Neuronal stem cell (in vitro differentiated cells): Measurements from ENCODE around the gene CRYZ. TPM values are rescaled to one million over a fixed set of nuclear protein-coding genes. Genes with fewer than 3 reads are reported as not detected.

ENCODE experiments used
- DNase-seq: peaks from one replicate; pipeline ENCODE4 v3.0.0-alpha.2; 2013; ENCODE audit warnings: low spot score
- H2AFZ ChIP-seq: one replicate; pipeline ENCODE4 v1.6.1; 2013; ENCODE audit warnings: mild to moderate bottlenecking, low read length, inconsistent platforms
- H2AK5ac ChIP-seq: 2 replicates; pipeline ENCODE4 v1.6.1; 2013; ENCODE audit warnings: low read depth, mild to moderate bottlenecking, inconsistent platforms, low read length, moderate library complexity, mixed read lengths
- H2BK120ac ChIP-seq: 2 replicates; pipeline ENCODE4 v1.6.1; 2013; ENCODE audit warnings: low read depth, mild to moderate bottlenecking, inconsistent platforms, low read length, moderate library complexity, mixed read lengths
- H2BK12ac ChIP-seq: one replicate; pipeline ENCODE4 v1.6.1; 2013; ENCODE audit warnings: low read length, inconsistent platforms
- H2BK15ac ChIP-seq: 2 replicates; pipeline ENCODE4 v1.6.1; 2013; ENCODE audit warnings: mild to moderate bottlenecking, low read length, inconsistent platforms, mixed read lengths
- H2BK5ac ChIP-seq: one replicate; pipeline ENCODE4 v1.6.1; 2013; ENCODE audit warnings: inconsistent platforms, mild to moderate bottlenecking, low read length, moderate library complexity
- H3K14ac ChIP-seq: one replicate; pipeline ENCODE4 v1.6.1; 2013; ENCODE audit warnings: low read length, inconsistent platforms
- H3K18ac ChIP-seq: 2 replicates; pipeline ENCODE4 v1.6.1; 2013; ENCODE audit warnings: low read length, inconsistent platforms
- H3K23ac ChIP-seq: 2 replicates; pipeline ENCODE4 v1.6.1; 2013; ENCODE audit warnings: low read depth, mild to moderate bottlenecking, mixed read lengths, low read length, inconsistent platforms; ENCODE audit not compliant: poor library complexity
- H3K27ac ChIP-seq: replicated peaks from 3 replicates; pipeline ENCODE4 v1.5.1; 2013; ENCODE audit warnings: low read length, inconsistent platforms
- H3K27me3 ChIP-seq, 3 experiments: 2 replicates each; pipeline ENCODE4 v1.6.1; 2013; ENCODE audit warnings: low read length in 3 of 3, mild to moderate bottlenecking in 2 of 3, inconsistent platforms in 1 of 3, low read depth in 1 of 3, mixed read lengths in 1 of 3, moderate library complexity in 1 of 3; ENCODE audit not compliant: control insufficient read depth in 3 of 3, insufficient read depth in 3 of 3
- H3K36me3 ChIP-seq, 2 donors: replicated peaks in 1 of 2; 2 replicates each; pipeline ENCODE4 v1.6.1; 2013; ENCODE audit warnings: low read length in 2 of 2; ENCODE audit not compliant: control insufficient read depth in 2 of 2, insufficient read depth in 2 of 2
- H3K4ac ChIP-seq: 2 replicates; pipeline ENCODE4 v1.6.1; 2013; ENCODE audit warnings: inconsistent platforms, mild to moderate bottlenecking, low read length, moderate library complexity
- H3K4me1 ChIP-seq, 2 donors: 1 replicate in 1 of 2; 2 replicates in 1 of 2; pipeline ENCODE4 v1.6.1; 2013; ENCODE audit warnings: low read length in 2 of 2, low read depth in 1 of 2; ENCODE audit not compliant: control insufficient read depth in 2 of 2, insufficient read depth in 1 of 2
- H3K4me2 ChIP-seq: one replicate; pipeline ENCODE4 v1.6.1; 2013; ENCODE audit warnings: mild to moderate bottlenecking, low read length, inconsistent platforms; ENCODE audit not compliant: insufficient read depth, poor library complexity, severe bottlenecking
- H3K4me3 ChIP-seq, 2 donors: 2 replicates each; pipeline ENCODE4 v1.5.1; 2013; ENCODE audit warnings: low read length in 2 of 2, mild to moderate bottlenecking in 2 of 2, inconsistent platforms in 1 of 2, moderate library complexity in 1 of 2
- H3K79me1 ChIP-seq: one replicate; pipeline ENCODE4 v1.6.1; 2013; ENCODE audit warnings: low read depth, mild to moderate bottlenecking, inconsistent platforms, low read length, moderate library complexity
- H3K9ac ChIP-seq: one replicate; pipeline ENCODE4 v1.6.1; 2013; ENCODE audit warnings: mild to moderate bottlenecking, low read depth, low read length, inconsistent platforms; ENCODE audit not compliant: poor library complexity
- H3K9me3 ChIP-seq, 2 donors: replicated peaks in 1 of 2; 2 replicates each; pipeline versions ENCODE3 to v1.6.1; 2013; ENCODE audit warnings: low read length in 2 of 2, mild to moderate bottlenecking in 2 of 2, inconsistent platforms in 1 of 2, low read depth in 1 of 2, mixed read lengths in 1 of 2, moderate library complexity in 1 of 2; ENCODE audit not compliant: control insufficient read depth in 2 of 2, insufficient read depth in 1 of 2
- H4K8ac ChIP-seq: one replicate; pipeline ENCODE4 v1.6.1; 2013; ENCODE audit warnings: low read depth, mild to moderate bottlenecking, inconsistent platforms, low read length, moderate library complexity
- H4K91ac ChIP-seq: one replicate; pipeline ENCODE4 v1.6.1; 2013; ENCODE audit warnings: low read length, low read depth, mild to moderate bottlenecking, inconsistent platforms; ENCODE audit not compliant: poor library complexity
- WGBS, 2 donors: extraction: QIAGEN DNeasy Blood & Tissue Kit; methylation state at CpG; one replicate each; pipeline ENCODE4 v1.1.7; 2013; ENCODE audit warnings: missing lambda C conversion rate in 2 of 2, mixed read lengths in 1 of 2; ENCODE audit not compliant: insufficient read length in 2 of 2, insufficient replicate concordance in 1 of 2; ENCODE audit errors: extremely low coverage in 2 of 2; 5-methylcytosine and 5-hydroxymethylcytosine counted together
- polyA plus RNA-seq, 2 experiments: library from polyadenylated mRNA; stranded (reverse); fragments of 200-250 nt; gene quantifications; one replicate each; pipeline ENCODE4 v1.2.3, GENCODE V29; 2013

CRYZ gene
- polyA plus RNA-seq (2013, experiment 1 of 2), result 27.5 TPM
- polyA plus RNA-seq (2013, experiment 2 of 2), result 27.8 TPM

- Histone ChIP-seq H4K91ac (peak within 1 kb of the TSS; percentile 90), H2AFZ (peak within 1 kb of the TSS; percentile 92), H3K4ac (no peak within 1 kb of the TSS), H3K4me2 (peak within 1 kb of the TSS; percentile 58), H3K4me1 (peaks cover 0 to 3% of the 10 kb centered on the region in 2 donors), H2BK15ac (no peak within 1 kb of the TSS), H3K18ac (peak within 1 kb of the TSS; percentile 88), H3K4me3 (peak within 1 kb of the TSS; percentile 88 to 92), H2BK5ac (peak within 1 kb of the TSS; percentile 7), H3K23ac (no peak within 1 kb of the TSS), H3K14ac (no peak within 1 kb of the TSS), H2BK120ac (no peak within 1 kb of the TSS), H3K27me3 (no peaks in the 10 kb centered on the region), H3K79me1 (no peaks in the 10 kb centered on the region), H3K36me3 (peaks cover 10 to 23% of the 10 kb centered on the region in 2 donors), H3K27ac (peak within 1 kb of the TSS; percentile 91), H2AK5ac (no peak within 1 kb of the TSS), H4K8ac (no peak within 1 kb of the TSS), H2BK12ac (no peak within 1 kb of the TSS), H3K9ac (peak within 1 kb of the TSS; percentile 85), H3K9me3 (peaks cover 1 to 4% of the 10 kb centered on the region in 2 donors)
- peak; percentile 81 for DNase-seq
- no CpG with 5 or more reads among the region's 30 CpGs for WGBS, 2 donors
Measured at GRCh38 chr1:74732960-74733603, at the start of gene CRYZ, which contains the start of gene TYW3. Gene CRYZ (minus strand): TSS chr1:74733050. CDS start chr1:74724821, 8,229 bp downstream. Gene TYW3 (plus strand): TSS chr1:74733152. CDS start chr1:74733245, 93 bp downstream.

- H3K4me1 ChIP-seq, result peaks cover 3% of the 10 kb centered on the region in 2 donors
- H2BK15ac ChIP-seq, result no peak overlapping the region
- no peak for DNase-seq
- H3K4me2 ChIP-seq, result no peak overlapping the region
- no peak overlapping the region for H3K23ac ChIP-seq
- no peak overlapping the region for H2BK12ac ChIP-seq
- peaks cover 0 to 2% (median 0%) of the 10 kb centered on the region in 3 experiments for H3K27me3 ChIP-seq
- H3K79me1 ChIP-seq, result no peaks in the 10 kb centered on the region
- no peak overlapping the region for H3K27ac ChIP-seq
- no peak overlapping the region for H4K91ac ChIP-seq
- H4K8ac ChIP-seq, result no peak overlapping the region
- no peak overlapping the region for H3K9ac ChIP-seq
- H3K14ac ChIP-seq, result no peak overlapping the region
- no peak overlapping the region for H2AK5ac ChIP-seq
- H2BK120ac ChIP-seq, result no peak overlapping the region
- no peaks in the 10 kb centered on the region for H3K9me3 ChIP-seq
- no peak overlapping the region for H3K18ac ChIP-seq
- H3K4ac ChIP-seq, result no peak overlapping the region
- H3K4me3 ChIP-seq, result no peak overlapping the region
- WGBS, 2 donors, result no CpG with 5 or more reads among the region's 2 CpGs
- no peak overlapping the region for H2BK5ac ChIP-seq
- H2AFZ ChIP-seq, result no peak overlapping the region
- no peaks in the 10 kb centered on the region for H3K36me3 ChIP-seq
Measured at GRCh38 chr1:74780594-74780993, 47.7 kb upstream of the CRYZ start.

- Histone ChIP-seq H2BK120ac (no peak overlapping the region), H2BK5ac (no peak overlapping the region), H3K14ac (no peak overlapping the region), H3K9ac (no peak overlapping the region), H2BK12ac (no peak overlapping the region), H3K4ac (no peak overlapping the region), H4K8ac (no peak overlapping the region), H3K4me3 (no peak overlapping the region), H3K4me1 (peaks cover 3% of the 10 kb centered on the region in 2 donors), H3K4me2 (no peak overlapping the region), H2AK5ac (no peak overlapping the region), H3K23ac (no peak overlapping the region), H4K91ac (no peak overlapping the region), H3K27ac (no peak overlapping the region), H3K36me3 (no peaks in the 10 kb centered on the region), H2AFZ (no peak overlapping the region), H2BK15ac (no peak overlapping the region), H3K79me1 (no peaks in the 10 kb centered on the region), H3K18ac (no peak overlapping the region), H3K9me3 (no peaks in the 10 kb centered on the region), H3K27me3 (peaks cover 0 to 2% (median 0%) of the 10 kb centered on the region in 3 experiments)
- DNase-seq, result no peak
Measured at GRCh38 chr1:74779750-74780149, 46.9 kb upstream of the CRYZ start.

DNA sequence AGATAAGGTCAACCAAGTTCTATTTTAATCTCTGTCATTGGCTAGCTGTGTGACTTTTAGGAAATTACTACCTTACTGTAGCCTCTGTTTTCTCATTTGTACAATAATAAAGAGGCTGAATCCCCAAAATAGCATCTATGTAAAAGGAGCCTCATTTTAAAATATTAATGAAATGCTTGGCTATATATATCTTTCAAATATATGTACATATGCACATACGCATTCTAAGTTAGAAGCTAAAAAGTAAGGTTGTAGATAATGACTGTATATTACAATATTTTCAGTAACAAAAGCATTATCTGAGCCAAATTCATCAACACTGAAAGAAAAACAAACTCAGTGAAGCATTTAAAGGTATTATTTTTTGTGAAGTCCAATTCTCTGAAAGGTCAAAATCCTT, 44.7 kb upstream of the CRYZ start:
- no CpG with 5 or more reads among the region's 1 CpG for WGBS, 2 donors
- H3K14ac ChIP-seq, result no peak overlapping the region
- H3K4me1 ChIP-seq, result peaks cover 3% of the 10 kb centered on the region in 2 donors

More for the DNA sequence above, 44.7 kb upstream of the CRYZ start:
- Histone ChIP-seq H3K4me2 (no peak overlapping the region), H2AK5ac (no peak overlapping the region), H3K4ac (no peak overlapping the region), H3K79me1 (no peaks in the 10 kb centered on the region), H3K18ac (no peak overlapping the region), H3K9ac (no peak overlapping the region), H4K91ac (no peak overlapping the region), H2BK120ac (no peak overlapping the region), H3K27ac (no peak overlapping the region), H2BK15ac (no peak overlapping the region), H2BK12ac (no peak overlapping the region), H3K23ac (no peak overlapping the region), H3K27me3 (peaks cover 0 to 2% (median 0%) of the 10 kb centered on the region in 3 experiments), H3K4me3 (no peak overlapping the region), H3K9me3 (no peaks in the 10 kb centered on the region), H2BK5ac (no peak overlapping the region), H2AFZ (no peak overlapping the region), H4K8ac (no peak overlapping the region), H3K36me3 (no peaks in the 10 kb centered on the region)
- DNase-seq, result no peak
